ES-I3 (cell line): ENCODE data around the gene DVL2.
"Not testable (repeated sequence)": the region's sequence is repeated elsewhere in the genome, so short reads cannot be mapped to it uniquely, and the experiment has no call there.

ENCODE experiments used
- H3K36me3 ChIP-seq: 2 replicates; pipeline ENCODE4 v1.6.1; 2013; ENCODE audit warnings: mild to moderate bottlenecking, low read length, control low read depth, moderate library complexity; ENCODE audit not compliant: insufficient read depth
- H3K4me1 ChIP-seq: 2 replicates; pipeline ENCODE4 v1.6.1; 2013; ENCODE audit warnings: mild to moderate bottlenecking, control low read depth, low read length; ENCODE audit not compliant: insufficient read depth
- H3K9ac ChIP-seq: 2 replicates; pipeline ENCODE4 v1.6.1; 2013; ENCODE audit warnings: low read depth, mild to moderate bottlenecking, low read length, moderate library complexity
- H3K9me3 ChIP-seq: 2 replicates; pipeline ENCODE4 v1.6.1; 2013; ENCODE audit warnings: mild to moderate bottlenecking, low read length, moderate library complexity; ENCODE audit not compliant: control insufficient read depth, insufficient read depth

The DVL2 gene

GRCh38 chr17:7249214-7249613, 14.9 kb upstream of the DVL2 start:
- Histone ChIP-seq H3K36me3 (peaks cover 3% of the 10 kb centered on the region; the same call in 1 of the 2 replicates), H3K4me1 (no peaks in the 10 kb centered on the region), H3K9ac (no peak overlapping the region), H3K9me3 (no peaks in the 10 kb centered on the region)

GRCh38 chr17:7248796-7249195, 14.5 kb upstream of the DVL2 start:
- Histone ChIP-seq H3K9me3 (no peaks in the 10 kb centered on the region), H3K4me1 (no peaks in the 10 kb centered on the region), H3K36me3 (no peaks in the 10 kb centered on the region), H3K9ac (no peak overlapping the region)

GRCh38 chr17:7246779-7247178, 12.5 kb upstream of the DVL2 start:
- no peak overlapping the region for H3K9ac ChIP-seq
- no peaks in the 10 kb centered on the region for H3K4me1 ChIP-seq
- H3K36me3 ChIP-seq = no peaks in the 10 kb centered on the region
- no peaks in the 10 kb centered on the region for H3K9me3 ChIP-seq

- H3K36me3 ChIP-seq, H3K9ac ChIP-seq, H3K9me3 ChIP-seq: not testable (repeated sequence)
- peaks cover 13% of the 10 kb centered on the region for H3K4me1 ChIP-seq
Measured at GRCh38 chr17:7243838-7244237, 9.5 kb upstream of the DVL2 start.

GRCh38 chr17:7243453-7243729, 9.1 kb upstream of the DVL2 start:
- Histone ChIP-seq H3K4me1 (peaks cover 13% of the 10 kb centered on the region), H3K36me3 (no peaks in the 10 kb centered on the region), H3K9ac (peak overlapping the region; percentile 92), H3K9me3 (no peaks in the 10 kb centered on the region)

GRCh38 chr17:7242717-7243452, 8.6 kb upstream of the DVL2 start:
- H3K9ac ChIP-seq = peak overlapping the region; percentile 92
- peaks cover 13% of the 10 kb centered on the region for H3K4me1 ChIP-seq
- no peaks in the 10 kb centered on the region for H3K9me3 ChIP-seq
- no peaks in the 10 kb centered on the region for H3K36me3 ChIP-seq

GRCh38 chr17:7241783-7242716, 7.7 kb upstream of the DVL2 start, which contains the start of gene GABARAP:
Gene GABARAP (minus strand): TSS chr17:7242449. CDS start chr17:7242330, 119 bp downstream.
- peaks cover 17% of the 10 kb centered on the region for H3K4me1 ChIP-seq
- peak within 1 kb of the TSS; percentile 92 for H3K9ac ChIP-seq
- no peaks in the 10 kb centered on the region; the same call in 1 of the 2 replicates for H3K36me3 ChIP-seq
- H3K9me3 ChIP-seq = no peaks in the 10 kb centered on the region

- Histone ChIP-seq H3K9me3 (no peaks in the 10 kb centered on the region), H3K36me3 (peaks cover 3% of the 10 kb centered on the region), H3K4me1 (peaks cover 18% of the 10 kb centered on the region), H3K9ac (peak overlapping the region; percentile 92)
Measured at GRCh38 chr17:7241090-7241733, 6.9 kb upstream of the DVL2 start.

GRCh38 chr17:7240375-7240774, 6.1 kb upstream of the DVL2 start:
- H3K9me3 ChIP-seq = no peaks in the 10 kb centered on the region
- peaks cover 10% of the 10 kb centered on the region for H3K36me3 ChIP-seq
- H3K4me1 ChIP-seq = peaks cover 18% of the 10 kb centered on the region
- H3K9ac ChIP-seq = no peak overlapping the region

- H3K36me3 ChIP-seq = peaks cover 10% of the 10 kb centered on the region
- H3K9me3 ChIP-seq = no peaks in the 10 kb centered on the region
- peaks cover 18% of the 10 kb centered on the region for H3K4me1 ChIP-seq
- H3K9ac ChIP-seq = peak within 1 kb of the TSS; percentile 98
Measured at GRCh38 chr17:7239091-7240027, 5.0 kb upstream of the DVL2 start, which contains the start of gene PHF23. Gene PHF23 (minus strand): TSS chr17:7239457. CDS start chr17:7239279, 178 bp downstream.

GRCh38 chr17:7238420-7239090, 4.2 kb upstream of the DVL2 start:
- no peaks in the 10 kb centered on the region for H3K9me3 ChIP-seq
- H3K36me3 ChIP-seq = peaks cover 10% of the 10 kb centered on the region
- peaks cover 18% of the 10 kb centered on the region for H3K4me1 ChIP-seq
- H3K9ac ChIP-seq = peak overlapping the region; percentile 98

- H3K4me1 ChIP-seq = peaks cover 18% of the 10 kb centered on the region
- H3K9ac ChIP-seq = peak overlapping the region; percentile 58
- peaks cover 10% of the 10 kb centered on the region for H3K36me3 ChIP-seq
- no peaks in the 10 kb centered on the region for H3K9me3 ChIP-seq
Measured at GRCh38 chr17:7237761-7238419, 3.6 kb upstream of the DVL2 start.

- H3K4me1 ChIP-seq = peaks cover 18% of the 10 kb centered on the region
- H3K9me3 ChIP-seq = no peaks in the 10 kb centered on the region
- H3K9ac ChIP-seq = peak overlapping the region; percentile 58; the same call in 1 of the 2 replicates
Measured at GRCh38 chr17:7237266-7237760, 3.0 kb upstream of the DVL2 start.

More at GRCh38 chr17:7237266-7237760, 3.0 kb upstream of the DVL2 start:
- H3K36me3 ChIP-seq = peaks cover 10% of the 10 kb centered on the region
